Neural cell (in vitro differentiated cells): ENCODE data around the gene EFCAB6. TPM values are rescaled to one million over a fixed set of nuclear protein-coding genes. Genes with fewer than 3 reads are reported as not detected.

Experiments
- H2AFZ ChIP-seq: fragments of 200-600, 300-800 bp; sonication (generic), shearing (Covaris generic); 2 replicates; pipeline ENCODE4 v1.6.0; 2014; ENCODE audit warnings: low read depth, mild to moderate bottlenecking, antibody characterized with exemption, low read length, moderate library complexity
- H3F3A ChIP-seq: fragments of 200-600 bp; shearing (Covaris generic); 2 replicates; pipeline ENCODE4 v1.6.1; 2016; ENCODE audit warnings: mild to moderate bottlenecking, moderate library complexity, mixed read lengths, antibody characterized with exemption, low read length; ENCODE audit not compliant: insufficient read depth, poor library complexity, severe bottlenecking
- H3K27ac ChIP-seq: fragments of 200-600, 300-800 bp; sonication (generic), shearing (Covaris generic); 2 replicates; pipeline ENCODE4 v1.5.1; 2014; ENCODE audit warnings: mild to moderate bottlenecking, low read length, moderate library complexity
- H3K27me3 ChIP-seq: fragments of 300-800, 200-600 bp; sonication (generic), shearing (Covaris generic); 2 replicates; pipeline ENCODE4 v1.6.0; 2014; ENCODE audit warnings: mild to moderate bottlenecking, low read depth, low read length, moderate library complexity; ENCODE audit not compliant: insufficient read depth
- H3K36me3 ChIP-seq: fragments of 300-800, 200-600 bp; sonication (generic), shearing (Covaris generic); 2 replicates; pipeline ENCODE4 v1.5.1; 2014; ENCODE audit warnings: mild to moderate bottlenecking, antibody characterized with exemption, low read length, moderate library complexity; ENCODE audit not compliant: insufficient read depth
- H3K4me2 ChIP-seq: fragments of 300-800, 200-600 bp; sonication (generic), shearing (Covaris generic); 2 replicates; pipeline ENCODE4 v1.6.0; 2014; ENCODE audit warnings: mild to moderate bottlenecking, low read length
- H3K4me3 ChIP-seq: fragments of 300-800, 200-600 bp; sonication (generic), shearing (Covaris generic); 2 replicates; pipeline ENCODE4 v1.5.1; 2014; ENCODE audit warnings: mild to moderate bottlenecking, low read length, moderate library complexity
- H3K79me2 ChIP-seq: fragments of 200-600 bp; shearing (Covaris generic); replicated peaks from 2 replicates; pipeline ENCODE4 v1.6.0; 2014; ENCODE audit warnings: mild to moderate bottlenecking, low read length, moderate library complexity; ENCODE audit not compliant: insufficient read depth
- H3K9ac ChIP-seq: fragments of 300-800, 200-600 bp; sonication (generic), shearing (Covaris generic); 2 replicates; pipeline ENCODE4 v1.6.1; 2016; ENCODE audit warnings: mild to moderate bottlenecking, low read length, mixed read lengths
- H3K9me2 ChIP-seq: fragments of 200-600 bp; shearing (Covaris generic); 2 replicates; pipeline ENCODE4 v1.6.1; 2016; ENCODE audit warnings: mild to moderate bottlenecking, low read length, mixed read lengths; ENCODE audit not compliant: insufficient read depth
- H3K9me3 ChIP-seq: fragments of 200-600, 300-800 bp; sonication (generic), shearing (Covaris generic); 2 replicates; pipeline ENCODE4 v1.6.1; 2016; ENCODE audit warnings: mild to moderate bottlenecking, mixed run types, low read length, moderate library complexity, mixed read lengths
- H4K20me1 ChIP-seq: fragments of 200-600 bp; shearing (Covaris generic); 2 replicates; pipeline ENCODE4 v1.6.1; 2016; ENCODE audit warnings: mild to moderate bottlenecking, mixed run types; ENCODE audit not compliant: insufficient read depth
- EP300 ChIP-seq: fragments of 450-650 bp; conservative IDR thresholded peaks from 2 replicates; pipeline ENCODE4 v1.6.1; 2014; ENCODE audit warnings: antibody characterized with exemption, mild to moderate bottlenecking, moderate library complexity; ENCODE audit not compliant: poor library complexity, severe bottlenecking
- EZH2 ChIP-seq: fragments of 200-600, 300-800 bp; shearing (Covaris generic), sonication (generic); IDR thresholded peaks from 2 replicates; pipeline ENCODE4 v1.6.1; 2014; ENCODE audit warnings: antibody characterized with exemption, low read length, borderline replicate concordance, mild to moderate bottlenecking; ENCODE audit not compliant: insufficient read depth, poor library complexity, severe bottlenecking
- MXI1 ChIP-seq: fragments of 450-650 bp; conservative IDR thresholded peaks from 2 replicates; pipeline ENCODE4 v1.6.1; 2014; ENCODE audit warnings: antibody characterized with exemption, mild to moderate bottlenecking; ENCODE audit not compliant: poor library complexity, severe bottlenecking
- POLR2AphosphoS5 ChIP-seq: IDR thresholded peaks from 2 replicates; pipeline ENCODE4 v1.6.1; 2012
- RAD21 ChIP-seq: fragments of 450-650 bp; conservative IDR thresholded peaks from 2 replicates; pipeline ENCODE4 v1.6.1; 2014; ENCODE audit warnings: antibody characterized with exemption, mild to moderate bottlenecking, moderate library complexity
- SMC3 ChIP-seq: fragments of 450-650 bp; conservative IDR thresholded peaks from 2 replicates; pipeline ENCODE4 v1.6.1; 2014; ENCODE audit warnings: antibody characterized with exemption, mild to moderate bottlenecking, moderate library complexity; ENCODE audit not compliant: poor library complexity
- TAF1 ChIP-seq: IDR thresholded peaks from 2 replicates; pipeline ENCODE4 v1.6.1; 2012; ENCODE audit warnings: low read depth
- polyA plus RNA-seq: library from polyadenylated mRNA; depleted of rRNA; stranded (reverse); fragments of >200 nt; gene quantifications from 2 replicates; pipeline ENCODE4 v1.2.3, GENCODE V29; 2014
- TF ChIP-seq, protein P1 (sequence below): fragments of 450-650 bp; IDR thresholded peaks from 2 replicates; pipeline ENCODE4 v1.5.1; 2014; ENCODE audit warnings: antibody characterized with exemption, mild to moderate bottlenecking, moderate library complexity; ENCODE audit not compliant: poor library complexity, severe bottlenecking
- TF ChIP-seq, protein P2 (sequence below): IDR thresholded peaks from 2 replicates; pipeline ENCODE4 v1.6.1; 2012; ENCODE audit warnings: borderline replicate concordance

EFCAB6 gene
- polyA plus RNA-seq, 1 donor from 2014 or later, result 1.4 TPM

DNA sequence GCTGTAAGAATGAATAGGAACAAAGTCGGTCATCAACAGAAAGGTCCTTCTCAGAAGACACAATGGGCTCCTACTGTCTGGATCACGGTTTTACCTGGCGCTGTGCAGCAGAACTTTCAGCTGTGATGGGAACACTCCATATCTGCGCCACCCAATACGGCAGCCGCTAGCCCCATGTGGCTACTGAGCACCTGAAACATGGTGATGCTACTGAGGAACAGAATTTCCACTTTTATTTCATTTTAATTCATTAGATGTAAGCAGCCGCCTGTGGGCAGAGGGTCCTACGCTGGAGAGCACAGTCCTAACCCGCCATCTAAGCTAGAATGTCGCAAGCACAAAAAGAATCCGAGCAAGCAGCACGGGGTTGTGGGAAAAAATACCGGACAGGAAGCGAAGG is 47.5 kb upstream of the EFCAB6 start:
- no peak overlapping the region for H2AFZ ChIP-seq
- H3F3A ChIP-seq, result no peaks in the 10 kb centered on the region
- H3K27ac ChIP-seq, result no peak overlapping the region
- no peaks in the 10 kb centered on the region for H3K9me3 ChIP-seq
- peak overlapping the region; percentile 81 for H3K4me3 ChIP-seq
- no peak overlapping the region for H3K4me2 ChIP-seq
- peaks cover 14% of the 10 kb centered on the region for H3K79me2 ChIP-seq
- no peak overlapping the region for H3K9ac ChIP-seq
- H3K27me3 ChIP-seq, result peaks cover 7% of the 10 kb centered on the region
- H4K20me1 ChIP-seq, result no peaks in the 10 kb centered on the region
- TF ChIP-seq SMC3, result no peak
- TF ChIP-seq, protein P1, sequence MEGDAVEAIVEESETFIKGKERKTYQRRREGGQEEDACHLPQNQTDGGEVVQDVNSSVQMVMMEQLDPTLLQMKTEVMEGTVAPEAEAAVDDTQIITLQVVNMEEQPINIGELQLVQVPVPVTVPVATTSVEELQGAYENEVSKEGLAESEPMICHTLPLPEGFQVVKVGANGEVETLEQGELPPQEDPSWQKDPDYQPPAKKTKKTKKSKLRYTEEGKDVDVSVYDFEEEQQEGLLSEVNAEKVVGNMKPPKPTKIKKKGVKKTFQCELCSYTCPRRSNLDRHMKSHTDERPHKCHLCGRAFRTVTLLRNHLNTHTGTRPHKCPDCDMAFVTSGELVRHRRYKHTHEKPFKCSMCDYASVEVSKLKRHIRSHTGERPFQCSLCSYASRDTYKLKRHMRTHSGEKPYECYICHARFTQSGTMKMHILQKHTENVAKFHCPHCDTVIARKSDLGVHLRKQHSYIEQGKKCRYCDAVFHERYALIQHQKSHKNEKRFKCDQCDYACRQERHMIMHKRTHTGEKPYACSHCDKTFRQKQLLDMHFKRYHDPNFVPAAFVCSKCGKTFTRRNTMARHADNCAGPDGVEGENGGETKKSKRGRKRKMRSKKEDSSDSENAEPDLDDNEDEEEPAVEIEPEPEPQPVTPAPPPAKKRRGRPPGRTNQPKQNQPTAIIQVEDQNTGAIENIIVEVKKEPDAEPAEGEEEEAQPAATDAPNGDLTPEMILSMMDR, result no peak
- TF ChIP-seq, protein P2, sequence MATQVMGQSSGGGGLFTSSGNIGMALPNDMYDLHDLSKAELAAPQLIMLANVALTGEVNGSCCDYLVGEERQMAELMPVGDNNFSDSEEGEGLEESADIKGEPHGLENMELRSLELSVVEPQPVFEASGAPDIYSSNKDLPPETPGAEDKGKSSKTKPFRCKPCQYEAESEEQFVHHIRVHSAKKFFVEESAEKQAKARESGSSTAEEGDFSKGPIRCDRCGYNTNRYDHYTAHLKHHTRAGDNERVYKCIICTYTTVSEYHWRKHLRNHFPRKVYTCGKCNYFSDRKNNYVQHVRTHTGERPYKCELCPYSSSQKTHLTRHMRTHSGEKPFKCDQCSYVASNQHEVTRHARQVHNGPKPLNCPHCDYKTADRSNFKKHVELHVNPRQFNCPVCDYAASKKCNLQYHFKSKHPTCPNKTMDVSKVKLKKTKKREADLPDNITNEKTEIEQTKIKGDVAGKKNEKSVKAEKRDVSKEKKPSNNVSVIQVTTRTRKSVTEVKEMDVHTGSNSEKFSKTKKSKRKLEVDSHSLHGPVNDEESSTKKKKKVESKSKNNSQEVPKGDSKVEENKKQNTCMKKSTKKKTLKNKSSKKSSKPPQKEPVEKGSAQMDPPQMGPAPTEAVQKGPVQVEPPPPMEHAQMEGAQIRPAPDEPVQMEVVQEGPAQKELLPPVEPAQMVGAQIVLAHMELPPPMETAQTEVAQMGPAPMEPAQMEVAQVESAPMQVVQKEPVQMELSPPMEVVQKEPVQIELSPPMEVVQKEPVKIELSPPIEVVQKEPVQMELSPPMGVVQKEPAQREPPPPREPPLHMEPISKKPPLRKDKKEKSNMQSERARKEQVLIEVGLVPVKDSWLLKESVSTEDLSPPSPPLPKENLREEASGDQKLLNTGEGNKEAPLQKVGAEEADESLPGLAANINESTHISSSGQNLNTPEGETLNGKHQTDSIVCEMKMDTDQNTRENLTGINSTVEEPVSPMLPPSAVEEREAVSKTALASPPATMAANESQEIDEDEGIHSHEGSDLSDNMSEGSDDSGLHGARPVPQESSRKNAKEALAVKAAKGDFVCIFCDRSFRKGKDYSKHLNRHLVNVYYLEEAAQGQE, result no peak
- no peak for TF ChIP-seq POLR2AphosphoS5
- no peak for TF ChIP-seq RAD21
- TF ChIP-seq EZH2, result no peak
- no peak for TF ChIP-seq MXI1
- TF ChIP-seq EP300, result no peak
- TF ChIP-seq TAF1, result no peak
- no peaks in the 10 kb centered on the region for H3K9me2 ChIP-seq
- H3K36me3 ChIP-seq, result no peaks in the 10 kb centered on the region

- H3K4me2 ChIP-seq, result no peak overlapping the region
These were observed 47.1 kb upstream of the EFCAB6 start for GRCh38 chr22:43859176-43859575.

More at GRCh38 chr22:43859176-43859575, 47.1 kb upstream of the EFCAB6 start:
- Histone ChIP-seq H2AFZ (no peak overlapping the region), H3K79me2 (peaks cover 14% of the 10 kb centered on the region), H3K27me3 (peaks cover 2% of the 10 kb centered on the region), H3K9me3 (no peaks in the 10 kb centered on the region), H3F3A (no peaks in the 10 kb centered on the region), H4K20me1 (no peaks in the 10 kb centered on the region), H3K9me2 (no peaks in the 10 kb centered on the region), H3K27ac (no peak overlapping the region), H3K36me3 (no peaks in the 10 kb centered on the region), H3K4me3 (peak overlapping the region; percentile 81), H3K9ac (no peak overlapping the region)
- no peak for TF ChIP-seq EP300
- TF ChIP-seq RAD21, result no peak
- TF ChIP-seq TAF1, result no peak
- TF ChIP-seq POLR2AphosphoS5, result no peak
- TF ChIP-seq SMC3, result no peak
- TF ChIP-seq, protein P1, result no peak
- no peak for TF ChIP-seq MXI1
- TF ChIP-seq, protein P2, result no peak
- no peak for TF ChIP-seq EZH2
